Erythroblast (primary cell): Measurements from ENCODE around the gene SLC44A1.
"Not testable (repeated sequence)": the region's sequence is repeated elsewhere in the genome, so short reads cannot be mapped to it uniquely, and the experiment has no call there.

Experiments
- DNase-seq, 2 experiments: peaks; one replicate each; lab custom pipeline; 2025; lab: John Stamatoyannopoulos, UW
- GATA1 ChIP-seq: IDR thresholded peaks from 2 replicates; pipeline ENCODE4 v1.6.1; 2011; ENCODE audit warnings: low read depth, mild to moderate bottlenecking, control low read depth, low read length, moderate library complexity
- POLR2A ChIP-seq: IDR thresholded peaks from 2 replicates; pipeline ENCODE4 v1.6.1; 2011; ENCODE audit warnings: mild to moderate bottlenecking, low read length

Gene SLC44A1

DNA sequence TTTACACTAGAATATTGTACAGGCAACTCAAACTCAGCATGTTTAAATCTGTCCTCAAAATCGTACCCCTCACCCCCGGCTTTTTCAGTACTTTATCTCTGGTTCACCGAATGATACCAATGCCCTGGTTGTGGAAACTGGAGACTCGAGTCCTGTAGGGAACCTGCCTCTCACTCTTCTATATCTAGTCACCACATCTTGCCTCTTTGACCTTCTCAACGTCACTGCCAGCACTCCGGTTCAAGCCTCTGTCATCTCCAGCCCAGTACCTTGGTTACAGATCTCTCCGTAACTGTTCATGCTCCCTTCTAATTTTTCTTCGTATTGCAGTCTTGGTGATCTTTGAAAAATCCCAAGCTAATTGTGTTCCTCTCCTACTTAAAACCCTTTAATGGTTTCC lies 6.7 kb downstream of the SLC44A1 start:
- DNase-seq = no peak
- TF ChIP-seq POLR2A = no peak
- no peak for TF ChIP-seq GATA1

DNA sequence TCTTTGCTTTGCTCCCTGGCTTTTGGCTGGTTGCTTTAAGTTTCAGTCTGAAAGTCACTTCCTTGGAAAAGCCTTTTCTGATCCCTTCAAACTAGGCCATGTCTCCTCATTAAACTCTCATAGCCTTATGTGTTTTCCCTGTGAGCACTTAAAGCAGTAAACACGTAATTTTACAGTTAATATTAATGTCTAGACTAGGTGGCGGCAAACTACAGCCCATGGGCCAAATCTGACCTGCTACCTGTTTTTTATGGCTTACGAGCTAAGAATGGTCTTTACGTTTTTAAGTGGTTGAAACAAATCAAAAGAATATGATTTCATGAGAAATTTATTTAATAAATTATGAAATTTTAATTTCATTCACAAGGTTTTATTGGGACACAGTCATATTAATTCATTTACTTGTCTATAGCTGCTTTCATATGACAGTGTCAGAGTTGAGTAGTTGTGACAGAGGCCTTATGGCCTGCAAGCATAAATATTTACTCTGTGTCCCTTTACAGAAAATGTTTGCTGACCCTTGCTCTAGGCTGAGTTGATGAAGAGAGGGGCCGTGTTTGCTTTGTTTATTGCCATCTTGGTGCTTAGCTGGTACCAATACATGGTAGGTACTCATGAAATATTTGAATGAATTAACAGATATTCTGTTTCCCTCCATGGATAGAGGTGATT lies 7.4 kb downstream of the SLC44A1 start:
- DNase-seq = peak in 1 of 2 experiments; percentile 27
- TF ChIP-seq GATA1 = no peak
- no peak for TF ChIP-seq POLR2A

DNA sequence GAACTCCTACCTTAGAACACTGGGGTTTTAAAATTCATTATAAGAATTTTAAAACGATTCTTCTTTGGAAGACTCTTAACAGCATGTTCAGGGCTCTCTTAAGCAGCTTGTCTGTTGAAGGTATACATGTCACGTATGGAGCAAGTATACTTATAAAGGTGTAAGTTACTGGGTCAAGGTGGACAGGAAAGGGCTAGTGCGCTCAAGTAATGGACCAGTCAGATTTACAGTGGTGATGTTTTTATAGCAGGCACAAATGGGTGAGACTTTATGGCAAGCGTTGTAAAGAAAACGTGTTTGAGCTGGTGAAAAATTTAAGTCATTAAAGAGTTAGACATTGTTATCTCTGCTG lies 7.9 kb downstream of the SLC44A1 start:
- no peak for DNase-seq
- TF ChIP-seq POLR2A (no peak), GATA1 (no peak)

DNA sequence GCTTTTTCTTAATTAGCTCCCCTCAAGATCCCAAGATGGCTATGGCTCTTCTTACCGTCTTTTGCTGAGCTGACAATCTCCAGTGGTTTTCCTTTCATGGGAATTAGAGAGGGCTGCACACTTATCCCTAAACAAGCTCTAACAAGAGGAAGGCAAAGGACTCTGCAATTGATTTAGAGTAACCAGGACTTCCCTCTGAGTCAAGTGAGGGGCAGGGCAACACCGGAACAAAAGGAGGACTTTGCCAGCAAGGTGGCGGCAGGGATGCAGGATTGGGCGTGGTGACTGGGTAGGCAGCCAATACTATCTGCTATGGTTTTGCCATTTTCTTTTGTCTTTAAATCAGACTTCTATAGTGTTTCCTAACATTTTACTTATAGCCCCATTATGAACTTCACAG lies 9.8 kb downstream of the SLC44A1 start:
- TF ChIP-seq GATA1 = no peak
- TF ChIP-seq POLR2A = no peak
- no peak for DNase-seq

DNA sequence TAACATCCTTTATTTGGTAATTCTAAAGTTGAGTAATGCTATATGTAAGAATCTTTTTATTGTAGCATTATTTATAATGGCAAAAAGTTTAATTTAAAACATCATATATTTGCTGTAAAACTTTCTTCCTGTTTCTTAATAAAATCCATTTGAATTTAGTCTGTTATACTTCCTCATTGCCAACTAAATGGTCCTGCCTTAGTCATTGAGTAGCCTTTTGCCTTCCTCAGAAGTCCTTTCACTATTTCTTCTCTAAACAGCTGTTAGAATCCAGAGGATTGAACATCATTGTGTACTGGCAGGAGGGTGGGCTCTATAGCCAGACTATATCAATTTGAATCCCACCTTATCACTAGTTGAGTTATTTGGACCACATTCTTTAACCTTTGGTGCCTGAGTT lies 11.0 kb downstream of the SLC44A1 start:
- TF ChIP-seq GATA1 (no peak), POLR2A (no peak)
- DNase-seq = no peak

DNA sequence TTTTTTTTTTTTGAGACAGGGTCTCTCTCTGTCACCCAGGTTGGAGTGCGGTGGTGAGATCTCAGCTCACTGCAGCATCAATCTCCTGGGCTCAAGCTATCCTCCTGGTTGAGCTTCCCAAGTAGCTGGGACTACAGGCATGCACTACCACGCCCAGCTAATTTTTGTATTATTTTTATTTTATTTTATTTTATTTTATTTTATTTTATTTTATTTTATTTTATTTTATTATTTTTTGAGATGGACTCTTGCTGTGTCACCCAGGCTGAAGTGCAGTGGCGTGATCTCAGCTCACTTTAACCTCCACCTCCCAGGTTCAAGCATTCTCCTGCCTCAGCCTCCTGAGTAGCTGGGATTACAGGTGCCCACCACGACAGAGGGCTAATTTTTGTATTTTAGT lies 12.1 kb downstream of the SLC44A1 start:
- not testable (repeated sequence) for DNase-seq

DNA sequence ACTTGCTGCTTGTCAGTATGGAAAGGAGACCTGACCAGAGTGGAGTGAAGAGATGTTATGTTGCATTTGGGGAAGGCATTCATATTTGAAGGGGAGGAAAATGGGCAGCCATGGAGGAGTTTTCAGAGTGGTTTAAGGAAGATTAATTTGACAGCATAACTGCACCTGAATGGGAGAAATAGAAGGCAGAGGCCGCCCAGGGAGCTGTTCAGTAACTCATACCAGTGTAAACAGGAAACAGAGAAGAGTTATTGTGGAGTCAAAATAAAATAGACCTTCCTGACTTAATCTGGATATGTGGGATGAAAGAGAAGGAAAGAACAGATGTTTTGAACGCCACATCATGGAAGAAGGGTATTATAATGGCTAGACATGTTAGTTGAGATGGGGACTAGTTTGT lies 13.4 kb downstream of the SLC44A1 start:
- TF ChIP-seq GATA1 = no peak
- no peak for TF ChIP-seq POLR2A
- DNase-seq = no peak

DNA sequence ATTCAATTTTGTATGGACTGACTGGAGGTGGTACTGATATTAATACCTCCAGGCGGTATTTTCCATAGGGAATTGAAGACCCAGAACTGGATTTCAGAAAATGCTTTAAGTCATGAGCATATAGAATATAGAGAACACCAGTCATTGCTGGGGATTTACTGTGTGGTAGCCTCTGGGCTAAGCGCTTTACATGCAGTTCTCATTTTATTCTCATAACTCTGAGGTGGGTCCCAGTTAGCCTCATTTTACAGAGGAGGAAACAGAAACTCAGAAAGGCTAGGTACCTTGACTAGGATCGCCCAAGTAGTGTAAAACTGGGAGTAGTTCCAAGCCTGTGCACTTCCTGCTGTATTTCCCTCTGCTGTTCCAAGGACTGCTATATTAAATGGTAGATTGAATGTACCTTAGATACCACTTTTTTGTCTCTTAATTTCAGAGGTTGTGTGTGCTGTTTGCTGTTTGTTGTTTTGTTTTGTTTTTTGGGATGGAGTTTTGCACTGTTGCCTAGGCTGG lies 13.8 kb downstream of the SLC44A1 start:
- no peak for TF ChIP-seq POLR2A
- TF ChIP-seq GATA1 = no peak
- no peak for DNase-seq

DNA sequence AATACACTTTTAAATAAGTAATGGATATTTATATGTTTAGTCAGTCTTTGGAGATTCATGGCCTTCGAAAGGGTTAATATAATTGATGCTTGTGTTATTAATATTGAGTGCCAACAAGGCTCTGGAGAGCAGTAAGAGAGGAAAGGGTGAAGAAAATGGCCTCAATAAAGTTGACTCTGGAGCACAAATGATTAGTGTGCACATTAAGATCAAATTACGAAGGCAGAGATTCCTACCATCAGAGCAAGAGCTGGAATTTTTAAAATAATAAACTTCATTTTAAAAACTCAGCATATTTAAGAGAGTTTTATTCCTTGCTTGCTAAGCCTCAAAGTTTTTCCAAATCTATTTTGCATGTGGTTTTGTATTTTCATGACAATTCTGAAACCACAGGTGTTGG lies 14.8 kb downstream of the SLC44A1 start:
- DNase-seq = no peak
- no peak for TF ChIP-seq GATA1
- no peak for TF ChIP-seq POLR2A

DNA sequence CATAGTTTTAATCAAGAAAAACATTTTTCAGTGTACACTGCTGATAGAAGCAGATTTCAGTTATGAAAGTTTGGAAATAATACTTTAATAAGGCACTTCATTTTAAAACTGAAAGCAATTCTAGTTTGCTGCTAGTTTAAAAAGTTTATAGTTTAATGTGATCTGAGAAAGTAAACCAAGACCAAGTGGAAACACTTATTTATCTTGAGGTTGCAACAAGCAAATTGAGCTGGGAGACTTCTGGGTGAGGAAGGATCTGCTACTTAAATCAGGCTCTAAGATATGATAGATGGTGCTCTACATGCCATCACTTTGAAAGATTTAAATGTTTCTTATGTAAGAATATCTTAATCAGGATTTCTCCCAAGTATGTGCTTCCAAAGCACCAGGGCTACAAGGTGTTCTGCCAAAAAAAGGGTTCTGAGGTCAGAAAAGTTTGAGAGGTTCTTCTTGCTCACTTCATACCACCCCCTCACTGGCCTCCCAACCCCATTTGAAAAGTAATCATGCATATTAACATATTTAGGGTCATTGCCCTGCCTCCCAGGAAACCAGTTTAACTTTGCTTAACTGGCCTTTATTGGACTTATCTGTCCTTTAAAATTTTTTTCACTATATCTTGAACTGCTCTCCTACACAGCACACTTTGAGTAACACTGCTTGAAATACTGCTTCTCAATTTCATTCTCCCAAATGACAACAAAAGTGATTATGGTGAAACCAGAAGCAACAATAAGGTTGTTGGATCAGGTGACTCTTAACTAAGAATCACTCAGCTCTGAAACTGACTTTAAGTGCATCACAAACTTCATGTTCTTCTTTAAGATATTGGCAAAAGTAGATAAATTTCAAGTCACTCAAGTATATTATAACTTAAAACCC lies 15.5 kb downstream of the SLC44A1 start:
- DNase-seq = no peak
- TF ChIP-seq GATA1 (no peak), POLR2A (no peak)

DNA sequence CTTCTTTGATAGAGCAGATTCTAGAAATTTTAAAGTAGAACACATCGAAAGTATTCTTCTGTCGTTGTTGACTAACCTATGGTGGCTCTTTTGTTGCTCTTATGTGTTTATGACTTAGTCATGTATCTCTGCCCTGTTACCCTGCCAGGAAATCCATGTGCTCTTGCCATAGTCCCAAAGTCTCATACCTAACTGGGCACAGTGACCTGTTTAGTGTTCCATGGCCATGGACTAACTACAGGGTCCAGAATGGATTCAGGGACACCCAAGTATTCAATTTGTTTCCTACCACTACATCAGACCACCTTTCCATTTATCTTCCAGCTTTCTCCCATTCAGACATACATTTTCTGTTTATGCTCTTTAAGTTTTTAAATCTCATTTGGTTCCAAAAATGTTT lies 18.0 kb downstream of the SLC44A1 start:
- no peak for DNase-seq
- TF ChIP-seq GATA1 (no peak), POLR2A (no peak)

DNA sequence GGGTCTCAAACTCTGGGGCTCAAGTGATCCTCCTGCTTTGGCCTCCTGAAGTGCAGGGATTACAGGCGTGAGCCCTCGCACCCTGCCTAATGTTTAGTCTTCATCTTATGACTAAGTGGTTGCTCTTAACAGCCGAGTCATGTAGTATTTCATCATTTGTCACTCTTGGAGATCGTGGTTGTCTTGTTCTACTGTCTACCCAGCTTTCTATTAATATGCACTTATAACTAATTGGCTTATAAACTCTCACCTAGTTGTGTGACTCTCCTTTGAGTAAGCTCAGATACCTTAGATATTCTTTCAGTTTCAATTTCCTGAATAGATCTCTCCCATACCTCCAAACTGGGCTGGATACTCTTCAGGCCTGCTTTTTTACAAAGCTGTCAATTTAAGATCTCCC lies 19.9 kb downstream of the SLC44A1 start:
- DNase-seq = peak; percentile 25 to 64
- TF ChIP-seq GATA1 = no peak
- no peak for TF ChIP-seq POLR2A

DNA sequence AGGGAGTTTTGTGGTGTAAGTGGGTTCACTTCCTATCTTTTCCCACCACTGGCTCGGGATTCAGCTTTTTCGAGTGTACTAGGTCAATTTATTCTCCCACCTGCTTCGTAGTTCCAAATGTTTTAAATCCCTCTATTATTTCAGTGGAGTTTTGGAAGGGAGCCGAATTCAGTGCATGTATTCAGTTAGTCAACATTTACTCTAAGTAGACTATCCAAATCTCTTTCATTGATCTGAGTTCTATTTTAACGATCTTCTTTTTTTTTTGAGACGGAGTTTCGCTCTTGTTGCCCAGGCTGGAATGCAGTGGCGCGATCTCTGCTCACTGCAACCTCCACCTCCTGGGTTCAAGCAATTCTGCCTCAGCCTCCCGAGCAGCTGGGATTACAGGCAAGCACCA lies 23.8 kb downstream of the SLC44A1 start:
- DNase-seq = not testable (repeated sequence)

DNA sequence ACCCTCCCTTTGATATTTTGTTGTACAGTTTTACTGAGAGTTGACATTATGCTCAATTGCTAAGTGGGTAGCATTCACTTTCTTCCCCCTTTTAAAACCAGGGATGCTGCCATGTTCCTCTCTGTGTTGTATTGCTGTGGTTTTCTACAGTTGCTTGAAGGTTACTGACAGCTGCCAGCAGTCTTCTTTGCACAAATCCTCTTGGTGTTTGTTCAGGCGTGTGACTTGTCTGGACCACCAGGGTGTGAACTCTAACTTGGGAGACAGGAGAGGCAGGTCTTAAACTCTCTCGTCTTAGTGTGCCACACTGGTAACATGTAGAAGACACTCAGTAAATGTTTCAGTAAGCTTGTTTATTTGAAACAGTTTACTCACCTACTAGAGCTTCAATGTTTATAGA lies 25.1 kb downstream of the SLC44A1 start:
- DNase-seq = no peak
- TF ChIP-seq GATA1 = no peak
- no peak for TF ChIP-seq POLR2A
